Erythroblast (primary cell): ENCODE measurements around the gene ST6GAL1.

ENCODE experiments used
- DNase-seq, 2 experiments: peaks; one replicate each; lab custom pipeline; 2025; lab: John Stamatoyannopoulos, UW
- GATA1 ChIP-seq: IDR thresholded peaks from 2 replicates; pipeline ENCODE4 v1.6.1; 2011; ENCODE audit warnings: low read depth, mild to moderate bottlenecking, control low read depth, low read length, moderate library complexity
- POLR2A ChIP-seq: IDR thresholded peaks from 2 replicates; pipeline ENCODE4 v1.6.1; 2011; ENCODE audit warnings: mild to moderate bottlenecking, low read length

Gene ST6GAL1

GRCh38 chr3:187112934-187113793, 182.8 kb downstream of the ST6GAL1 start:
- DNase-seq, result peak; percentile 24 to 58
- TF ChIP-seq POLR2A, result no peak
- TF ChIP-seq GATA1, result no peak

- TF ChIP-seq GATA1 (no peak), POLR2A (no peak)
- no peak for DNase-seq
These were observed 184.2 kb downstream of the ST6GAL1 start for GRCh38 chr3:187114511-187114910.

- TF ChIP-seq GATA1 (no peak), POLR2A (no peak)
These were observed 190.0 kb downstream of the ST6GAL1 start for GRCh38 chr3:187120326-187120725.

GRCh38 chr3:187122261-187122660, 191.9 kb downstream of the ST6GAL1 start:
- no peak for DNase-seq
- TF ChIP-seq GATA1, result no peak
- TF ChIP-seq POLR2A, result no peak

More at GRCh38 chr3:187120326-187120725, 190.0 kb downstream of the ST6GAL1 start:
- no peak for DNase-seq

- TF ChIP-seq POLR2A (no peak), GATA1 (no peak)
- no peak for DNase-seq
These were observed 195.1 kb downstream of the ST6GAL1 start for GRCh38 chr3:187125319-187126031.
